Chondrocyte (in vitro differentiated cells): ENCODE results near the gene RFX5. TPM values are rescaled to one million over a fixed set of nuclear protein-coding genes. Genes with fewer than 3 reads are reported as not detected.

Experiments
- DNase-seq: peaks from one replicate; pipeline ENCODE4 v3.0.0; 2021; ENCODE audit warnings: mixed read lengths, low spot score
- H3K27ac Mint-ChIP-seq: one replicate; pipeline ENCODE4 v1.8.0; 2021; ENCODE audit warnings: mild to moderate bottlenecking, moderate library complexity, mixed read lengths; ENCODE audit not compliant: unreplicated experiment
- H3K27me3 Mint-ChIP-seq: 2 replicates; pipeline ENCODE4 v1.8.0; 2021; ENCODE audit warnings: low read depth, mixed read lengths
- H3K36me3 Mint-ChIP-seq: 2 replicates; pipeline ENCODE4 v1.8.0; 2021; ENCODE audit warnings: low read depth, mixed read lengths
- H3K4me1 Mint-ChIP-seq: 2 replicates; pipeline ENCODE4 v1.8.0; 2021; ENCODE audit warnings: low read depth, mild to moderate bottlenecking, mixed read lengths
- H3K4me3 Mint-ChIP-seq: one replicate; pipeline ENCODE4 v1.8.0; 2021; ENCODE audit warnings: mild to moderate bottlenecking, moderate library complexity, mixed read lengths; ENCODE audit not compliant: unreplicated experiment
- H3K9me3 Mint-ChIP-seq: 2 replicates; pipeline ENCODE4 v1.8.0; 2021; ENCODE audit warnings: low read depth, mixed read lengths
- total RNA-seq: library from RNA; stranded (reverse); gene quantifications from 3 replicates; pipeline ENCODE4 v1.2.1, GENCODE V29; 2021
- TF ChIP-seq, protein P1 (sequence below): fragments of 200-600 bp; sonication (generic); IDR thresholded peaks from 2 replicates; pipeline ENCODE4 v1.5.0; 2021; ENCODE audit warnings: antibody characterized with exemption, mild to moderate bottlenecking, moderate library complexity

The RFX5 gene
- total RNA-seq, 1 donor from 2014 or later, result 31.8 TPM

DNA sequence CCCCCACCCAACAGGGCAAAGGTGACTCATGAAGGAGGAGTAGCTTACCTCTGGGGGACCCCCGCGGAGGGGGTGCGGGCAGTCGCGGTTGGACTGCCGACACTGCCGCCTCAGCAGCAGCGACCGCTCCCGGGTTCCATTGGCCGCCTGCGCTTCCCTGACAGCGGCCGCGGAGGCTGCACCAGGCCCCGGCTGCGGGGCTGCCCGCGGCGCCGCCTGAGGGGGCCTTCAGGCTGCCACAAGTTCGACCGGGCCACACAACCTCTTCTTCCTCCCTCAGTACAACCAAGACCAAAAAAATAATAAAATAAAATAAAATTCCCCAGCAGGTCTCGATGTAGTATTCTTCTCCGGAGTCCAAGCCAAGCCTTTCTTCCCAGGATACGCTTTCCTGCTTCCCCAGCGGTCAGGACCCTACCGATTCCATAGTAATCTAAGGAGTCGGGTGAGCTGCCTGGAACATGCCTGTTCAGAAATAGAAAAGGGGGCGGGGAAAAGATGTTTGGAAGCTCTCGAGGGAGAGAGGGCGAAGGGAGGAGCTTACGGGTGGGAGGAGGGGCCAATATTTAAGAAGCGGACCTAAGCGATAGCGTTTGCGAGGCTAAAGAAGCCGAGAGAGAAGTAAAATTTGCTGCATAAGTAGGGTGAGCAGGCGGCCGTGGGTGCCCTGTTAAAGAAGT, 19.7 kb downstream of the RFX5 start, which contains the start of gene PI4KB:
Gene PI4KB, minus strand, starts transcription at position 194 of the 680 bp plus-strand sequence. CDS start 10,935 bp downstream, outside the sequence.
- no peak for DNase-seq
- no peaks in the 10 kb centered on the region for H3K27me3 Mint-ChIP-seq
- peaks cover 30% of the 10 kb centered on the region for H3K4me1 Mint-ChIP-seq
- H3K4me3 Mint-ChIP-seq, result peak within 1 kb of the TSS; percentile 92
- TF ChIP-seq, protein P1, sequence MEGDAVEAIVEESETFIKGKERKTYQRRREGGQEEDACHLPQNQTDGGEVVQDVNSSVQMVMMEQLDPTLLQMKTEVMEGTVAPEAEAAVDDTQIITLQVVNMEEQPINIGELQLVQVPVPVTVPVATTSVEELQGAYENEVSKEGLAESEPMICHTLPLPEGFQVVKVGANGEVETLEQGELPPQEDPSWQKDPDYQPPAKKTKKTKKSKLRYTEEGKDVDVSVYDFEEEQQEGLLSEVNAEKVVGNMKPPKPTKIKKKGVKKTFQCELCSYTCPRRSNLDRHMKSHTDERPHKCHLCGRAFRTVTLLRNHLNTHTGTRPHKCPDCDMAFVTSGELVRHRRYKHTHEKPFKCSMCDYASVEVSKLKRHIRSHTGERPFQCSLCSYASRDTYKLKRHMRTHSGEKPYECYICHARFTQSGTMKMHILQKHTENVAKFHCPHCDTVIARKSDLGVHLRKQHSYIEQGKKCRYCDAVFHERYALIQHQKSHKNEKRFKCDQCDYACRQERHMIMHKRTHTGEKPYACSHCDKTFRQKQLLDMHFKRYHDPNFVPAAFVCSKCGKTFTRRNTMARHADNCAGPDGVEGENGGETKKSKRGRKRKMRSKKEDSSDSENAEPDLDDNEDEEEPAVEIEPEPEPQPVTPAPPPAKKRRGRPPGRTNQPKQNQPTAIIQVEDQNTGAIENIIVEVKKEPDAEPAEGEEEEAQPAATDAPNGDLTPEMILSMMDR, result no peak
- H3K36me3 Mint-ChIP-seq, result peaks cover 4% of the 10 kb centered on the region
- no peaks in the 10 kb centered on the region for H3K9me3 Mint-ChIP-seq
- peak within 1 kb of the TSS; percentile 100 for H3K27ac Mint-ChIP-seq

DNA sequence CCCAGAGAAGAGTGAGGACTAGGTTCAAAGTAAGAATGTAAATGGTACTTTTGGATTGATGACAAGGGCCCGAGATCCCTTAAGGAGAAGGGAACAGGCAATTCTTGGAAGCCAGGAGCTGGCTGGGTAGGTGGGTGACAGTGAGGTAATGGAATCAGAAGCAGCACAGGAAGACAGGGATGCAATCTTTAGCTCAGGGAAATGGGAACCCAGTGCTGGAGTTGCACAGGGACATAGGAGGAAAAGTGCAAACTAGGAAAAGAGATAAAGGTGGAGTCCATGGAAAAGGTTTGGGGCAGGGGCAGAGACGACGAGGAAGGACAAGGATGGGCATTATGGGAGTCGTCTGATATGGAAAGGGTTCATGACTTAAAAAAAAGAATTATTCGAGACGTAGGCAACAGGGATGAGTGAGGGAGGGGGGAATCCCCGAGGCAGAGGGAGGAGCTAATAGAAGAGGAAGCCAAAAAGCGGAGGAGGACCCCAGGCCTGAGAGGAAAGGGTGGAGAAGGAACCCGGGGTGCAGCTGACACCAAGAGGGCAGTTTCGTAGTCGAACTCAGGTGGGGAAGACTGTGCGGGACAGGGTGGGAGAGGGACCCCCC, 20.3 kb downstream of the RFX5 start:
- H3K9me3 Mint-ChIP-seq, result no peaks in the 10 kb centered on the region
- no peaks in the 10 kb centered on the region for H3K27me3 Mint-ChIP-seq
- peaks cover 30% of the 10 kb centered on the region for H3K4me1 Mint-ChIP-seq
- peak overlapping the region; percentile 100 for H3K27ac Mint-ChIP-seq
- no peak for DNase-seq
- H3K36me3 Mint-ChIP-seq, result peaks cover 6% of the 10 kb centered on the region
- TF ChIP-seq, protein P1, result no peak
- peak overlapping the region; percentile 92 for H3K4me3 Mint-ChIP-seq

DNA sequence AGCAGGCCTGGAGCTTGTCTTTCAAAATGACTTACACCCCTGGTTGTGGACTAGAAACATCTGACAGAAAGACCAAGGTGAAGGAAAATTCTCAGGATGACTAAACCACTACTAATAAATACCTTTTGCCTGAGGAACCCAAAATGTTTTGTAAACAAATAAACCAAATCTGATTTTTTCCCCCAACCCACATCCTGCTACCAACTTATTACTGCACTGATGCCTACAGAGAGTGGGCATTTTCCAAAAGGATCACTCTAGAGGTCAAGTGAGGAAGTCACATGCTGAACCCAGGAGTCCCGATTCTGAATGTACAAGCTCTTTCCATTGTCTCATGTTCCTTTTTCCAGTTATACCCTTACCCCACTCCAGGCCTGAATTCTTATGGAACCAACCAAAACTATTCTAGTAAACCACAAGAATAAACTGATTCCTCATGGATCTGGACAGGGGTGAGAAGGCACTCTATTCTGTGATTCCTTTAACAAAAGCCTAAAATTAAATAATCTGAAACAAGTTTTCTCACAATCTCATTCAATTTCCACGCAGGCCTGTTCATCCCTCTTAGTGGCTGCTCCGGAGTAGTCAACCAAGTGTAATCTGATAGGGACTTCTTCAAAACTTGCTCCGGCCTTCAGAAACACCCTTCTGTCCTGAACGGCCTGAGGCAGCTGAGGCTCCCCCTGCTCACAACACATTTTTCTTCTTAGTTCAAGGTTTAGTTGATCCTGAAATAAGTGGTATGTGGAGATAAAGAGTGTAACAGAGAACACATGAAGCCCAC, 21.2 kb downstream of the RFX5 start:
- Mint-ChIP-seq H3K9me3 (no peaks in the 10 kb centered on the region), H3K27ac (peak overlapping the region; percentile 100), H3K36me3 (peaks cover 6% of the 10 kb centered on the region), H3K4me1 (peaks cover 30% of the 10 kb centered on the region), H3K27me3 (no peaks in the 10 kb centered on the region), H3K4me3 (peak overlapping the region; percentile 92)
- TF ChIP-seq, protein P1, result no peak
- no peak for DNase-seq

DNA sequence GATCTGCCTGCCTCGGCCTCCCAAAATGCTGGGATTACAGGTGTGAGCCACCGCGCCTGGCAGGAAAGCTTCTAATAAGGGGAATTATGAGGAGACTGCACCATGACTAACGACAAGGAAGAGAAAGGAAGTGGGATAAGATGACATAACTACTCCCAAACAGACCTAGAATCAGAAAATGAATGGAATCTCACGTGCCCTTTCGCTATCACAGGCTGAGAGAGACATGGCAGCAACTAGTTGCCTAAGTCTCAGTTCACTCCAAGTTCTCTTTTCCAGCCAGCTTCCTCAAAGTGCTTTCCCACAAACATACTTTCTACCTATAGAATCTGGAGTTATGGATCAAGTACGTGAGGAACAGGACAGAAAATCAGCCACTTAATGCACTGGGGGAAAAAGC, 21.8 kb downstream of the RFX5 start:
- Mint-ChIP-seq H3K27me3 (no peaks in the 10 kb centered on the region), H3K4me3 (peak overlapping the region; percentile 92), H3K27ac (peak overlapping the region; percentile 100), H3K36me3 (peaks cover 8% of the 10 kb centered on the region), H3K9me3 (no peaks in the 10 kb centered on the region), H3K4me1 (peaks cover 32% of the 10 kb centered on the region)
- TF ChIP-seq, protein P1, result no peak
- no peak for DNase-seq

DNA sequence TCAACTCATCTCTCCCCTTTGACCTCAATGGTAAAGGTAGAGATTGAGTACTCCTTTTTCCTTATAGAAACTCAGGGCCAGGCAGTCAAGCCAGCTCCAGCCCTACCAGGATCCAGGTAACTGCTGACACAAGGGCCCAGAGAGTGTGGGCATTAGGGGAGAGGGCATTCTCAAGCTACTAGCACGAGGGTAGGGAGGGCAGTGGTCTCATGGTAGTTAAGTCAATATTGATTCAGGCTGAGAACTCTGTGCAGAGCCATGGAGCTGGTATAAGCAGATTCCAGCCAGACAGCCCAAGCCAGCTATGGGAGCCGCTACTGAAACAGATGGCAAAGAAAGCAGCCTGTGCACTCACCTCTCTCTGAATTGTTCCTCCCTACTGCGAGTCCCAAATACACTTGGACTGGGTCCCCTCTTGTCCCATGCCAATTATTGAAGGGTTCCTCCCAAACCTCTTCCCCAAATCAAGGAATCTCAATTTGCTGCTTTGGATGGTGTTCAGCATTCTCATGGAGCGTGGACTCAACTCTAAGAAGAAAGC, 22.6 kb downstream of the RFX5 start:
- H3K27ac Mint-ChIP-seq, result no peak overlapping the region
- DNase-seq, result no peak
- H3K4me3 Mint-ChIP-seq, result no peak overlapping the region
- H3K27me3 Mint-ChIP-seq, result no peaks in the 10 kb centered on the region
- TF ChIP-seq, protein P1, result no peak
- no peaks in the 10 kb centered on the region for H3K9me3 Mint-ChIP-seq
- H3K36me3 Mint-ChIP-seq, result peaks cover 8% of the 10 kb centered on the region
- peaks cover 32% of the 10 kb centered on the region for H3K4me1 Mint-ChIP-seq
